Astrocyte (in vitro differentiated cells and primary cell): ENCODE data around the gene HNMT. TPM values are rescaled to one million over a fixed set of nuclear protein-coding genes. Genes with fewer than 3 reads are reported as not detected.
"Not testable (repeated sequence)": the region's sequence is repeated elsewhere in the genome, so short reads cannot be mapped to it uniquely, and the experiment has no call there.

Experiments used
- DNase-seq: peaks from one replicate; pipeline ENCODE4 v3.0.0-alpha.2; 2010; ENCODE audit warnings: low read depth
- FAIRE-seq: peaks from 2 replicates; lab custom pipeline; 2011; peaks lifted over from hg19 to GRCh38; lab: Jason Lieb, UNC
- H2AFZ ChIP-seq: 2 replicates; pipeline ENCODE4 v1.6.0; 2012; ENCODE audit warnings: low read depth, low read length, inconsistent platforms
- H3K27ac ChIP-seq: 2 replicates; pipeline ENCODE4 v1.5.1; 2011; ENCODE audit warnings: low read depth, low read length, inconsistent platforms
- H3K27me3 ChIP-seq: 2 replicates; pipeline ENCODE4 v1.6.0; 2011; ENCODE audit warnings: low read length, inconsistent platforms; ENCODE audit not compliant: insufficient read depth
- H3K36me3 ChIP-seq: 2 replicates; pipeline ENCODE4 v1.5.1; 2011; ENCODE audit warnings: low read length, inconsistent platforms; ENCODE audit not compliant: insufficient read depth
- H3K4me1 ChIP-seq: 2 replicates; pipeline ENCODE4 v1.5.1; 2011; ENCODE audit warnings: low read length, inconsistent platforms; ENCODE audit not compliant: insufficient read depth
- H3K4me2 ChIP-seq: 2 replicates; pipeline ENCODE4 v1.6.0; 2012; ENCODE audit warnings: low read length, inconsistent platforms
- H3K4me3 ChIP-seq: 2 replicates; pipeline ENCODE4 v1.5.1; 2011; ENCODE audit warnings: low read depth, mild to moderate bottlenecking, low read length, inconsistent platforms; ENCODE audit not compliant: insufficient read depth
- H3K79me2 ChIP-seq: 2 replicates; pipeline ENCODE4 v1.6.0; 2012; ENCODE audit warnings: mild to moderate bottlenecking, low read length, inconsistent platforms; ENCODE audit not compliant: insufficient read depth
- H3K9ac ChIP-seq: 2 replicates; pipeline ENCODE4 v1.6.0; 2012; ENCODE audit warnings: mild to moderate bottlenecking, low read length, inconsistent platforms
- H3K9me3 ChIP-seq: 2 replicates; pipeline ENCODE4 v1.5.1; 2012; ENCODE audit warnings: low read depth, mild to moderate bottlenecking, low read length, inconsistent platforms; ENCODE audit not compliant: insufficient read depth
- H4K20me1 ChIP-seq: 2 replicates; pipeline ENCODE4 v1.6.0; 2012; ENCODE audit warnings: low read length, inconsistent platforms; ENCODE audit not compliant: insufficient read depth
- H3K27ac Mint-ChIP-seq: one replicate; pipeline ENCODE4 v1.8.0; 2021; ENCODE audit warnings: mild to moderate bottlenecking, mixed read lengths; ENCODE audit not compliant: unreplicated experiment
- H3K27me3 Mint-ChIP-seq: one replicate; pipeline ENCODE4 v1.8.0; 2021; ENCODE audit warnings: low read depth, mixed read lengths; ENCODE audit not compliant: unreplicated experiment
- H3K36me3 Mint-ChIP-seq: one replicate; pipeline ENCODE4 v1.8.0; 2021; ENCODE audit warnings: low read depth, mixed read lengths; ENCODE audit not compliant: unreplicated experiment
- H3K4me1 Mint-ChIP-seq: one replicate; pipeline ENCODE4 v1.8.0; 2021; ENCODE audit warnings: low read depth, mixed read lengths; ENCODE audit not compliant: unreplicated experiment
- H3K4me3 Mint-ChIP-seq: one replicate; pipeline ENCODE4 v1.8.0; 2021; ENCODE audit warnings: mild to moderate bottlenecking, moderate library complexity, mixed read lengths; ENCODE audit not compliant: unreplicated experiment
- H3K9me3 Mint-ChIP-seq: one replicate; pipeline ENCODE4 v1.8.0; 2021; ENCODE audit warnings: mild to moderate bottlenecking, mixed read lengths; ENCODE audit not compliant: unreplicated experiment
- CTCF ChIP-seq: IDR thresholded peaks from 2 replicates; pipeline ENCODE4 v1.5.1; 2011; ENCODE audit warnings: low read depth, mild to moderate bottlenecking, inconsistent platforms, low read length, moderate library complexity; ENCODE audit not compliant: insufficient read depth
- EZH2 ChIP-seq: IDR thresholded peaks from 2 replicates; pipeline ENCODE4 v1.6.1; 2012; ENCODE audit warnings: mild to moderate bottlenecking, low read length, inconsistent platforms; ENCODE audit not compliant: insufficient read depth
- total RNA-seq: library from RNA; stranded (reverse); gene quantifications from 2 replicates; pipeline ENCODE4 v1.2.1, GENCODE V29; 2021

HNMT gene
- total RNA-seq, 1 donor from 2014 or later: 15.3 TPM

- FAIRE-seq (no peak), DNase-seq (no peak)
- Histone ChIP-seq H3K79me2 (no peaks in the 10 kb centered on the region), H3K27me3 (no peaks in the 10 kb centered on the region), H3K27ac (peak overlapping the region; percentile 22), H3K36me3 (no peaks in the 10 kb centered on the region), H3K4me3 (no peak overlapping the region), H3K9me3 (no peaks in the 10 kb centered on the region), H3K9ac (no peak overlapping the region), H3K4me2 (peak overlapping the region; percentile 55), H2AFZ (no peak overlapping the region), H4K20me1 (no peaks in the 10 kb centered on the region), H3K4me1 (peaks cover 27% of the 10 kb centered on the region)
- Mint-ChIP-seq H3K9me3 (no peaks in the 10 kb centered on the region), H3K4me1 (peaks cover 12% of the 10 kb centered on the region), H3K27me3 (no peaks in the 10 kb centered on the region), H3K4me3 (no peak overlapping the region), H3K27ac (no peak overlapping the region), H3K36me3 (no peaks in the 10 kb centered on the region)
- no peak for TF ChIP-seq CTCF
- TF ChIP-seq EZH2: no peak
Observed at GRCh38 chr2:137968477-137969417, 4.5 kb downstream of the HNMT start.

GRCh38 chr2:137969418-137969765, 5.1 kb downstream of the HNMT start:
- Histone ChIP-seq H3K36me3 (no peaks in the 10 kb centered on the region), H3K27ac (peak overlapping the region; percentile 22), H3K9me3 (no peaks in the 10 kb centered on the region), H4K20me1 (no peaks in the 10 kb centered on the region), H3K27me3 (no peaks in the 10 kb centered on the region), H2AFZ (no peak overlapping the region), H3K4me2 (peak overlapping the region; percentile 55), H3K9ac (no peak overlapping the region), H3K4me3 (no peak overlapping the region), H3K4me1 (peaks cover 21% of the 10 kb centered on the region), H3K79me2 (no peaks in the 10 kb centered on the region)
- H3K27me3 Mint-ChIP-seq: no peaks in the 10 kb centered on the region
- DNase-seq: peak; percentile 98
- H3K4me3 Mint-ChIP-seq: no peak overlapping the region
- TF ChIP-seq EZH2: no peak
- no peak for TF ChIP-seq CTCF
- H3K4me1 Mint-ChIP-seq: peaks cover 7% of the 10 kb centered on the region
- no peak overlapping the region for H3K27ac Mint-ChIP-seq
- no peaks in the 10 kb centered on the region for H3K36me3 Mint-ChIP-seq
- H3K9me3 Mint-ChIP-seq: no peaks in the 10 kb centered on the region
- FAIRE-seq: peak; percentile 86

GRCh38 chr2:137969876-137970275, 5.6 kb downstream of the HNMT start:
- Histone ChIP-seq H3K36me3 (no peaks in the 10 kb centered on the region), H3K4me2 (peak overlapping the region; percentile 55), H3K27me3 (no peaks in the 10 kb centered on the region), H2AFZ (no peak overlapping the region), H3K9me3 (no peaks in the 10 kb centered on the region), H3K79me2 (no peaks in the 10 kb centered on the region), H3K4me1 (peaks cover 16% of the 10 kb centered on the region), H3K4me3 (no peak overlapping the region), H3K9ac (no peak overlapping the region), H4K20me1 (no peaks in the 10 kb centered on the region), H3K27ac (peak overlapping the region; percentile 22)
- Mint-ChIP-seq H3K4me1 (peaks cover 4% of the 10 kb centered on the region), H3K36me3 (no peaks in the 10 kb centered on the region), H3K27me3 (no peaks in the 10 kb centered on the region), H3K27ac (no peak overlapping the region), H3K4me3 (no peak overlapping the region), H3K9me3 (no peaks in the 10 kb centered on the region)
- FAIRE-seq (no peak), DNase-seq (no peak)
- TF ChIP-seq EZH2: no peak

GRCh38 chr2:137971259-137971658, 7.0 kb downstream of the HNMT start:
- H3K27ac Mint-ChIP-seq: not testable (repeated sequence)

More at GRCh38 chr2:137971259-137971658, 7.0 kb downstream of the HNMT start:
- H3K27me3 Mint-ChIP-seq, DNase-seq, H3K36me3 Mint-ChIP-seq, H3K27ac ChIP-seq, H2AFZ ChIP-seq, H3K4me3 Mint-ChIP-seq, H4K20me1 ChIP-seq, H3K36me3 ChIP-seq, H3K27me3 ChIP-seq, FAIRE-seq, H3K4me2 ChIP-seq, H3K79me2 ChIP-seq, H3K4me3 ChIP-seq, H3K9me3 ChIP-seq, H3K9me3 Mint-ChIP-seq, H3K4me1 Mint-ChIP-seq, H3K9ac ChIP-seq: not testable (repeated sequence)
- H3K4me1 ChIP-seq: peaks cover 14% of the 10 kb centered on the region
